Astrocyte (in vitro differentiated cells and primary cell): Measurements from ENCODE around the gene HCN3. TPM values are rescaled to one million over a fixed set of nuclear protein-coding genes. Genes with fewer than 3 reads are reported as not detected.

Source experiments
- DNase-seq: peaks from one replicate; pipeline ENCODE4 v3.0.0-alpha.2; 2010; ENCODE audit warnings: low read depth
- FAIRE-seq: peaks from 2 replicates; lab custom pipeline; 2011; peaks lifted over from hg19 to GRCh38; lab: Jason Lieb, UNC
- H2AFZ ChIP-seq: 2 replicates; pipeline ENCODE4 v1.6.0; 2012; ENCODE audit warnings: low read depth, low read length, inconsistent platforms
- H3K27ac ChIP-seq: 2 replicates; pipeline ENCODE4 v1.5.1; 2011; ENCODE audit warnings: low read depth, low read length, inconsistent platforms
- H3K27me3 ChIP-seq: 2 replicates; pipeline ENCODE4 v1.6.0; 2011; ENCODE audit warnings: low read length, inconsistent platforms; ENCODE audit not compliant: insufficient read depth
- H3K36me3 ChIP-seq: 2 replicates; pipeline ENCODE4 v1.5.1; 2011; ENCODE audit warnings: low read length, inconsistent platforms; ENCODE audit not compliant: insufficient read depth
- H3K4me1 ChIP-seq: 2 replicates; pipeline ENCODE4 v1.5.1; 2011; ENCODE audit warnings: low read length, inconsistent platforms; ENCODE audit not compliant: insufficient read depth
- H3K4me2 ChIP-seq: 2 replicates; pipeline ENCODE4 v1.6.0; 2012; ENCODE audit warnings: low read length, inconsistent platforms
- H3K4me3 ChIP-seq: 2 replicates; pipeline ENCODE4 v1.5.1; 2011; ENCODE audit warnings: low read depth, mild to moderate bottlenecking, low read length, inconsistent platforms; ENCODE audit not compliant: insufficient read depth
- H3K79me2 ChIP-seq: 2 replicates; pipeline ENCODE4 v1.6.0; 2012; ENCODE audit warnings: mild to moderate bottlenecking, low read length, inconsistent platforms; ENCODE audit not compliant: insufficient read depth
- H3K9ac ChIP-seq: 2 replicates; pipeline ENCODE4 v1.6.0; 2012; ENCODE audit warnings: mild to moderate bottlenecking, low read length, inconsistent platforms
- H3K9me3 ChIP-seq: 2 replicates; pipeline ENCODE4 v1.5.1; 2012; ENCODE audit warnings: low read depth, mild to moderate bottlenecking, low read length, inconsistent platforms; ENCODE audit not compliant: insufficient read depth
- H4K20me1 ChIP-seq: 2 replicates; pipeline ENCODE4 v1.6.0; 2012; ENCODE audit warnings: low read length, inconsistent platforms; ENCODE audit not compliant: insufficient read depth
- H3K27ac Mint-ChIP-seq: one replicate; pipeline ENCODE4 v1.8.0; 2021; ENCODE audit warnings: mild to moderate bottlenecking, mixed read lengths; ENCODE audit not compliant: unreplicated experiment
- H3K27me3 Mint-ChIP-seq: one replicate; pipeline ENCODE4 v1.8.0; 2021; ENCODE audit warnings: low read depth, mixed read lengths; ENCODE audit not compliant: unreplicated experiment
- H3K36me3 Mint-ChIP-seq: one replicate; pipeline ENCODE4 v1.8.0; 2021; ENCODE audit warnings: low read depth, mixed read lengths; ENCODE audit not compliant: unreplicated experiment
- H3K4me1 Mint-ChIP-seq: one replicate; pipeline ENCODE4 v1.8.0; 2021; ENCODE audit warnings: low read depth, mixed read lengths; ENCODE audit not compliant: unreplicated experiment
- H3K4me3 Mint-ChIP-seq: one replicate; pipeline ENCODE4 v1.8.0; 2021; ENCODE audit warnings: mild to moderate bottlenecking, moderate library complexity, mixed read lengths; ENCODE audit not compliant: unreplicated experiment
- H3K9me3 Mint-ChIP-seq: one replicate; pipeline ENCODE4 v1.8.0; 2021; ENCODE audit warnings: mild to moderate bottlenecking, mixed read lengths; ENCODE audit not compliant: unreplicated experiment
- CTCF ChIP-seq: IDR thresholded peaks from 2 replicates; pipeline ENCODE4 v1.5.1; 2011; ENCODE audit warnings: low read depth, mild to moderate bottlenecking, inconsistent platforms, low read length, moderate library complexity; ENCODE audit not compliant: insufficient read depth
- EZH2 ChIP-seq: IDR thresholded peaks from 2 replicates; pipeline ENCODE4 v1.6.1; 2012; ENCODE audit warnings: mild to moderate bottlenecking, low read length, inconsistent platforms; ENCODE audit not compliant: insufficient read depth
- total RNA-seq: library from RNA; stranded (reverse); gene quantifications from 2 replicates; pipeline ENCODE4 v1.2.1, GENCODE V29; 2021

Gene HCN3
- total RNA-seq, 1 donor from 2014 or later: 3.6 TPM

DNA sequence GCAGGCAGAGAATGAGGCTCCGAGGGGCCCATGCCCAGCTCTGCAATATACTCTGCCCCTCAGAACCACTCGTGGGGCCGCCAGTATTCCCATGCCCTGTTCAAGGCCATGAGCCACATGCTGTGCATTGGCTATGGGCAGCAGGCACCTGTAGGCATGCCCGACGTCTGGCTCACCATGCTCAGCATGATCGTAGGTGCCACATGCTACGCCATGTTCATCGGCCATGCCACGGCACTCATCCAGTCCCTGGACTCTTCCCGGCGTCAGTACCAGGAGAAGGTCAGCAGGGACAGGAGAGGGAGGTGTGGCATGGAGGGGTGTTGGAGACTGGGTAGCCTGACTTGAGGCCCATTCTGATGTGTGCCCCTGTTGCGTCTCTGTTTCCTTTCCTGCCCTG, 7.2 kb downstream of the HCN3 start:
- Mint-ChIP-seq H3K4me3 (no peak overlapping the region), H3K27me3 (peaks cover 10% of the 10 kb centered on the region), H3K27ac (no peak overlapping the region), H3K9me3 (peaks cover 2% of the 10 kb centered on the region), H3K4me1 (peaks cover 2% of the 10 kb centered on the region), H3K36me3 (peaks cover 9% of the 10 kb centered on the region)
- no peak overlapping the region for H3K4me2 ChIP-seq
- H3K4me3 ChIP-seq: no peak overlapping the region
- FAIRE-seq (no peak), DNase-seq (no peak)
- H3K27me3 ChIP-seq: no peaks in the 10 kb centered on the region
- H3K27ac ChIP-seq: no peak overlapping the region
- H3K9me3 ChIP-seq: no peaks in the 10 kb centered on the region
- H4K20me1 ChIP-seq: peaks cover under 1% of the 10 kb centered on the region
- no peaks in the 10 kb centered on the region for H3K79me2 ChIP-seq
- no peaks in the 10 kb centered on the region for H3K4me1 ChIP-seq
- no peak overlapping the region for H2AFZ ChIP-seq
- no peaks in the 10 kb centered on the region for H3K36me3 ChIP-seq
- no peak for TF ChIP-seq EZH2
- no peak for TF ChIP-seq CTCF
- no peak overlapping the region for H3K9ac ChIP-seq

DNA sequence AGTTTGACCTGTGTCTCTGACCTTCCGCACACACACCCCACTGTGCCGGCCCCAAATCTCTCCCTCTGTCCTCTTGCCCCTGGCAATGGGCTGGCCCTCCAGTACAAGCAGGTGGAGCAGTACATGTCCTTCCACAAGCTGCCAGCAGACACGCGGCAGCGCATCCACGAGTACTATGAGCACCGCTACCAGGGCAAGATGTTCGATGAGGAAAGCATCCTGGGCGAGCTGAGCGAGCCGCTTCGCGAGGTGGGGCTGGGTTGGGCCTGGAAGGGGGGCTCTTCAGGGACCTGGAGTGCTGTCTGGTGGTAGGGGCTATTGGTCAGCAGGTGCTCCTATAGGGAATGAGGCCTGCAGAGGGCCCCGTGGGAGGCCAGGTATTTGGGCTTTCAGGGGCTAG, 7.8 kb downstream of the HCN3 start:
- H3K4me3 ChIP-seq: no peak overlapping the region
- H3K9ac ChIP-seq: no peak overlapping the region
- no peaks in the 10 kb centered on the region for H3K79me2 ChIP-seq
- Mint-ChIP-seq H3K36me3 (peaks cover 9% of the 10 kb centered on the region), H3K27me3 (peaks cover 12% of the 10 kb centered on the region), H3K9me3 (peaks cover 2% of the 10 kb centered on the region), H3K4me1 (no peaks in the 10 kb centered on the region), H3K4me3 (no peak overlapping the region), H3K27ac (no peak overlapping the region)
- H4K20me1 ChIP-seq: no peaks in the 10 kb centered on the region
- DNase-seq: no peak
- no peak overlapping the region for H3K4me2 ChIP-seq
- no peak for FAIRE-seq
- no peaks in the 10 kb centered on the region for H3K27me3 ChIP-seq
- no peaks in the 10 kb centered on the region for H3K36me3 ChIP-seq
- TF ChIP-seq EZH2: no peak
- no peak for TF ChIP-seq CTCF
- no peak overlapping the region for H3K27ac ChIP-seq
- H2AFZ ChIP-seq: no peak overlapping the region
- H3K4me1 ChIP-seq: no peaks in the 10 kb centered on the region
- no peaks in the 10 kb centered on the region for H3K9me3 ChIP-seq

GRCh38 chr1:155285631-155286044, 8.4 kb downstream of the HCN3 start:
- Histone ChIP-seq H3K27ac (no peak overlapping the region), H4K20me1 (no peaks in the 10 kb centered on the region), H3K36me3 (no peaks in the 10 kb centered on the region), H3K9ac (no peak overlapping the region), H3K27me3 (no peaks in the 10 kb centered on the region), H3K4me2 (no peak overlapping the region), H3K4me1 (no peaks in the 10 kb centered on the region), H3K9me3 (no peaks in the 10 kb centered on the region), H3K79me2 (no peaks in the 10 kb centered on the region), H3K4me3 (no peak overlapping the region), H2AFZ (no peak overlapping the region)
- TF ChIP-seq CTCF (no peak), EZH2 (no peak)
- H3K9me3 Mint-ChIP-seq: peaks cover 2% of the 10 kb centered on the region
- no peak overlapping the region for H3K4me3 Mint-ChIP-seq
- peaks cover 9% of the 10 kb centered on the region for H3K36me3 Mint-ChIP-seq
- H3K27me3 Mint-ChIP-seq: peaks cover 17% of the 10 kb centered on the region
- DNase-seq (no peak), FAIRE-seq (no peak)
- H3K4me1 Mint-ChIP-seq: no peaks in the 10 kb centered on the region
- H3K27ac Mint-ChIP-seq: no peak overlapping the region
